GM12891 (cell line): ENCODE results near the gene MYBPC1.

Source experiments
- DNase-seq: peaks from one replicate; pipeline ENCODE4 v3.0.0; 2011; ENCODE audit warnings: low spot score; ENCODE audit not compliant: insufficient read length
- FAIRE-seq: peaks from 2 replicates; lab custom pipeline; 2011; peaks lifted over from hg19 to GRCh38; lab: Jason Lieb, UNC
- PAX5 ChIP-seq: IDR thresholded peaks from 2 replicates; pipeline ENCODE4 v1.6.1; 2011; ENCODE audit warnings: low read length, moderate library complexity, mild to moderate bottlenecking; ENCODE audit not compliant: insufficient read depth, severe bottlenecking
- POLR2A ChIP-seq: IDR thresholded peaks from 2 replicates; pipeline ENCODE4 v1.6.1; 2011; ENCODE audit warnings: low read depth, low read length, control low read depth
- POLR2AphosphoS5 ChIP-seq: IDR thresholded peaks from 2 replicates; pipeline ENCODE4 v1.6.1; 2011; ENCODE audit warnings: low read depth, low read length, control low read depth
- POU2F2 ChIP-seq: IDR thresholded peaks from 2 replicates; pipeline ENCODE4 v1.6.1; 2011; ENCODE audit warnings: low read depth, mild to moderate bottlenecking, control low read depth, low read length, moderate library complexity
- SPI1 ChIP-seq: IDR thresholded peaks from 2 replicates; pipeline ENCODE4 v1.6.1; 2011; ENCODE audit warnings: low read depth, low read length, control low read depth
- TAF1 ChIP-seq: IDR thresholded peaks from 2 replicates; pipeline ENCODE4 v1.6.1; 2011; ENCODE audit warnings: low read depth, low read length, control low read depth

MYBPC1 gene

DNA sequence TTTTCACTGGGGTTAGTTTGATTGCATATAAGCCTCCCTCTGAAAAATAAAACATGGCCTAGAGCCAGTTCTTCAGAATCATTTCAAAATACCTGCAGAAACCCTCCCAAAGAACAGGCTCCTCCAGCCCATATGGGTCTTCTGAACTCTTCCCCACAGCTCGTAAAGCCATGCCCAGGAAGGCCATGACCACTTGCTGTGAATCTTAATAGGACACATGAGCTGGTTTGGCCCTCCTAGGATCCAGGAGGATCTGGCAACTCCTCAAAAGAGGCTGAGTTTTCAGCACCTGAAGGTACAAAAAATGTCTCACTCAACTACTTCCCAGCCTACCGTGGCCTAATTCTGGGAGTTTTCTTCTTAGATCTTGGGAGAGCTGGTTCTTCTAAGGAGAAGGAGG, 2.4 kb downstream of the MYBPC1 start:
- no peak for TF ChIP-seq POLR2A
- TF ChIP-seq POU2F2, result no peak
- TF ChIP-seq POLR2AphosphoS5, result no peak
- TF ChIP-seq PAX5, result no peak
- TF ChIP-seq SPI1, result no peak
- no peak for TF ChIP-seq TAF1
- DNase-seq, result no peak
- no peak for FAIRE-seq

DNA sequence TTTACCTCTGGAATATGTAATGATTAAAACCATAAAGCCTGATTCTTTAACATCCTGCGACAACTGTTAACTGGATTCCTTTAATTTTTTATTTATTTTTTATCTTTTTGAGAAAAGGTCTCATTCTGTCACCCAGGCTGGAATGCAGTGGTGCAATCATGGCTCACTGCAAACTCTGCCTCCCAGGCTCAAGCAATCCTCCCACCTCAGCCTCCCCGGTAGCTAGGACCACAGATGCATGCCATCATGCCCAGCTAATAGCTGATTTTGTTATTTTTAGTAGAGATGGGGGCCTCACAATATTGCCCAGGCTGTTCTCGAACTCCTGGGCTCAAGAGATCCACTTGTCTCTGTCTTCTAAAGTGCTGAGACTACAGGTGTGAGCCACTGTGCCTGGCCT, 3.7 kb downstream of the MYBPC1 start:
- FAIRE-seq (no peak), DNase-seq (no peak)
- TF ChIP-seq POLR2AphosphoS5 (no peak), SPI1 (no peak), POLR2A (no peak), PAX5 (no peak), POU2F2 (no peak), TAF1 (no peak)

DNA sequence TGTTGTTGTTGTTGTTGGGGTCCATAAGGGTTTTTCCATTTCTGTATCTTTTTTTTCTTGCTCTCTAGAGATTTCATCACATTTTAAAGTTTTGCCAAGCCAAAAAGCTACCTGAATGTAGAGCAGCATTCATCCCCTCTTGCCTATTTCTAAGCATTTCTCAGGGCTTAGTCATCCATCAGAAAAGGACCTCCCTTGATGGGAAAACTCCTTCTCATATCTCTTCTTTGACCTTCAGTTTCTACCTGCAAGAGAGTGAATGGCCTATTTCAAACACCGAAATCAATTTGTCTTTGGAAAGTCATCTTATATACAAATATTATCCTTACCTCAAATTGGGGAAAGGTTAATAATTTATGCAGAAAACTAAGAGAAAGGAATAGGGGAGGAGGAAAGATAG, 4.5 kb downstream of the MYBPC1 start:
- DNase-seq, result no peak
- TF ChIP-seq POLR2AphosphoS5 (no peak), POLR2A (no peak), TAF1 (no peak), POU2F2 (no peak), PAX5 (no peak), SPI1 (no peak)
- no peak for FAIRE-seq

DNA sequence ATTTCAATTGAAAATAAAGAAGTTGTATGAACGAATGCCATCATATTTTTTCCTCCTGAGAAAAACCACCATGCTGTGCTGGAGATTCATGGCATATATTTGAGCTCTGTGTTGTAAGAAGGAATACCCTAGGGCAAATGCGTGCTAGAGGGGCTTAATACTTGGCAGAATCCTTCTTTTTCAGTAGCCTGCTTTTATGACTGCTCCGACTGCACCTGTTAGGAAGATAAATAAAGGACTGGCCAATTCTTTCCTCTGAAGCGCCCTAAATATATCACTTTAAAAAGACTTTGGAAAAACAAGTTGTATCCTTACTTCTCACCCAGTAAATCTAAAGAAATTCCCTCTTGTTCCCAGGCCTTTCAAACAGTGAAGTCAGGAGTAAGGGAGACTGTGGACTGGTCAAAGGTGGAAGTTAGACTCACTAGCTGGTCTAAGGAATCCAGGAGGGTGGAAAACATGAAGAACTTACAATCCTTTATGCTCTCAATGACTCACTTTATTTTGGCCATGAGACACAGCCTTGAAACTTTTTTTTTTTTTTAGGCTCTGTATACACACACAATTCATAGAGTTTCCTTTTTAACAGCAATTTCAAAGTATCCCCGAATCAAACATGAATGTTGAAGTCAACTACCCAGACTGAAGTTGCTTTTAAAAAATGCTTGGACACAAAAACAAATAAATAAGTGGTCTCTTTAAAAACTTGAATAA, 5.2 kb downstream of the MYBPC1 start:
- TF ChIP-seq TAF1, result no peak
- no peak for TF ChIP-seq SPI1
- no peak for TF ChIP-seq POLR2A
- no peak for TF ChIP-seq PAX5
- TF ChIP-seq POU2F2, result no peak
- no peak for TF ChIP-seq POLR2AphosphoS5
- FAIRE-seq (no peak), DNase-seq (no peak)

DNA sequence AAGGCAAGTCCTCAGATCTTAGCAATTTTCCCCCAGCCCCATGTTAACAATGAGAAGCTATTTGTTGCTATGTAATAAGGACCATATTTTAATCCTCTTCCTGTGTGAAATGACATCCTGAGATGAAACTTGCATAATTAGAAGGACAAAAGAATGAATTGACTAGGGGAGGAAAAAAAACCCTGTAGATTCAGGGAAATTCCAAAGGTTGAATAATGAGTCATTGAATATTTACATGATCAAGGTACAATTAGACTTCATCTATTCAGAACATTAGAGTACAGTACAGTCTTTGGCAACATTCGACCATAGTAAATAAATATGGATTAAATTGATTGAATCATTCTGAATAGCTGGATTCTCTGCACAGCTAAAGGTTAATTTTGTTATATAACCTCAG, 9.4 kb downstream of the MYBPC1 start:
- DNase-seq (no peak), FAIRE-seq (no peak)
- TF ChIP-seq SPI1 (no peak), PAX5 (no peak)

DNA sequence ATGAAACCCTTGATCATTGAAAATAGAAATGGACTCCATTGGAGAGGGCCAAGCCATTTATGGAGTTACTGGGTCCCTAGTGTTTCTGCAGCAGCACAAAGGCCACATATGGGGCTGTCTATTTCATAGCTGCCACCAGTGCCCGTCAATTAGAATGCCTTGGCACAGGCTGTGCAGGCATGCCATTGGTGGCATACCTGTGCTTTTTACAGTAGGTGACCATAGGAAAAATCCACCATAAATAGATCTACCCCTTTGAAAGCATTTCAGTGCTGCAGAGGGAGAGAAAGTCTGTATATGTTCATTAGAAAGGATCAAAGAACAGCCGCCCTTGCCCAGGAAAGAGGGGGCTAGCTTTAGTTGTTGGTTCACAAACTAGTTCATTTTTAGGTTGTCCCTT, 13.1 kb downstream of the MYBPC1 start:
- FAIRE-seq (no peak), DNase-seq (no peak)
- TF ChIP-seq POLR2A (no peak), POLR2AphosphoS5 (no peak), PAX5 (no peak), TAF1 (no peak), SPI1 (no peak)

DNA sequence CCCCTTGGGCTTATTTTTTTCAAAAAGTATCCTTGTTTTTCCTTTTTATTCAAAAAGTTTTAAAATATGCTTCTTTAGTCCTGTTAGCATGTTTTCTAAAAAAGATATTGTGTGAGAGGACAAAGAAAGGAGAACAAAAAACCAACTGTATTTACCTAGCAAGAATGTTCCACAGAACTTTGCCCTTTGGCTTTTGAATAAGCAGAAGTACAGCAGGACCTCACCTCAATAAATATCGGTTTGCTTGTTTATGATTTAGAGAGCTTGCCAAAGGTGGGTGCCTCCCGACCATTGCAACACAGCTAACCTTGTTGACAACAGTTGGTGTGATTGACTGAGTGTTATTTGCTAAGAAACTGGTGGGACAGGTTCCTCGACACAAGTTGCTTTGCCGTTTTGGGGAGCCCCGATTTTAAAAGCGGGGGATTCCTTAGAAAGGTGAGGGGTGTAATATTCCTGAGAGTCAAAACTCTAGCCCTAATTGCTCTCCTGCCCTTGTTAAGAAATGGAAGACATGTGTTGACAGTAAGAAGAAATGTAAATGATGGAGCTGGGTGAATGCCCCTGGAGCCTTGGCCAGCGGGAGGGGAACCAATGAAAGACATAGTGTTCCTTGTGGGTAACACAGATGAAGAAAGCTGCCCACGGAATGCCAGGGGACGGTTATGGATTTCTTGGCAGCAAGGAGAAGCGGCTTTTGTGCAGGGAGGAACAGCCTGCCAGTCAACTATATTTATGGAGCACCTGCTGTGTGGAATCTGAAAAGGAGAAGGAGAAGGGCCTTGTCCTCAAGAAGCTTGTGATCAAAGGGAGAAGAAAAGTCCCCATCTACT, 13.7 kb downstream of the MYBPC1 start:
- TF ChIP-seq SPI1 (no peak), TAF1 (no peak), PAX5 (no peak), POU2F2 (no peak), POLR2A (no peak), POLR2AphosphoS5 (no peak)
- FAIRE-seq, result no peak
- no peak for DNase-seq

DNA sequence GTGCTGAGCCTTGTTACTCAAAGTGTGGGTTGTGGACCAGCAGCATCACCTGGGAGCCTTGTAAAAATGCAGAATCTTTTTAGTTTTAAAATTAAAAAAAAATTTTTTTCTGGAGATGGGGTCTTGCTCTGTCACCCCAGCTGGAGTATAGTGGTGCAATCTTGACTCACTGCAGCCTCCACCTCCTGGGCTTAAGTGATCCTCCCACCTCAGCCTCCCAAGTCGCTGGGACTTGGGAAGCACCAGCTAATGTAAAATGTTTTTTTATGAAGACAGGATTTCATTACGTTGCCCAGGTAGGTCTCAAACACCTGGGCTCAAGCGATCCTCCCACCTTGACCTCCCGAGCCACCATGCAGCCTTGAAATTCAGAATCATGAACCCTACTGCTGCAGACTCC, 14.4 kb downstream of the MYBPC1 start:
- DNase-seq (no peak), FAIRE-seq (no peak)
- TF ChIP-seq TAF1, result no peak
- TF ChIP-seq POLR2AphosphoS5, result no peak
- TF ChIP-seq POU2F2, result no peak
- TF ChIP-seq PAX5, result no peak
- TF ChIP-seq POLR2A, result no peak
- TF ChIP-seq SPI1, result no peak

DNA sequence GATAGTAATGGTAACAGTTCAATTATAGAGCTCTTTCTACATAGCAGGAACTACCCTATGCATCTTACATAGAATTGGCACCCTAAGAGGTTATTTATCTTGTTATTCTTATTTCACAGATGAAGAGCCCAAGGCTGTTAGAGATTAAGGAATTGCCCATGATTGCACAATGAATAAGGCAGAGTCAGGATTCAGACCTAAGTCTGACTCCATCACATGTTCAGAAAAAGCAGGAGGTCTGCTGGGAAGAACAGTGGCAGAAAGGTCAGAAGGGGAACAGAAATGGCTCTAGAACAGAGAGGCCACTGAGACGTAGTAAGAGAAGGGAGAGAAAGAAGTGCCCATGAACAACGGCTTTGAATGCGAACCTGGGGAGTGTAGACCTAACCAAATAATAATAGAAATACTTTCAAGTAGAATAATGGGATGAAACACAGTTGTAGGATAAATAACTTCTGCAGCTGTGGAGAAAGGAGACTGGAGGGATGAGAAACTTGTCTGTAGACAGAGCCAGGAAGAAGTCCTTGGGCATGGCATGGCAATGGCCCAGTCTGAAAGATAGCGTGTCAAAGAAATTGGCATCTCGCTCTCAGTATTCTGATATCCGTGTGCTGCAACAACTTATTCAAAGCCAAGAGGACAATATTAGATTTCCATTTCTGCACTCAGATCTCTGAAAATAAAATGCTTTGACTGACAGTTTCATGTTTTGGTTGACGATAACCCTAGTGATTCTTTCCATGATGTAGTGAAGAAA, 17.6 kb downstream of the MYBPC1 start:
- DNase-seq (no peak), FAIRE-seq (no peak)
- TF ChIP-seq TAF1, result no peak
- no peak for TF ChIP-seq PAX5
